GM18502 (cell line): ENCODE measurements around the gene PDLIM4.

Experiments used
- ATAC-seq: cut with Tn5 transposase; IDR thresholded peaks from one replicate; pipeline ENCODE4 v1.9.1; 2021; ENCODE audit warnings: mild to moderate bottlenecking; ENCODE audit not compliant: unreplicated experiment, poor library complexity

PDLIM4 gene

DNA sequence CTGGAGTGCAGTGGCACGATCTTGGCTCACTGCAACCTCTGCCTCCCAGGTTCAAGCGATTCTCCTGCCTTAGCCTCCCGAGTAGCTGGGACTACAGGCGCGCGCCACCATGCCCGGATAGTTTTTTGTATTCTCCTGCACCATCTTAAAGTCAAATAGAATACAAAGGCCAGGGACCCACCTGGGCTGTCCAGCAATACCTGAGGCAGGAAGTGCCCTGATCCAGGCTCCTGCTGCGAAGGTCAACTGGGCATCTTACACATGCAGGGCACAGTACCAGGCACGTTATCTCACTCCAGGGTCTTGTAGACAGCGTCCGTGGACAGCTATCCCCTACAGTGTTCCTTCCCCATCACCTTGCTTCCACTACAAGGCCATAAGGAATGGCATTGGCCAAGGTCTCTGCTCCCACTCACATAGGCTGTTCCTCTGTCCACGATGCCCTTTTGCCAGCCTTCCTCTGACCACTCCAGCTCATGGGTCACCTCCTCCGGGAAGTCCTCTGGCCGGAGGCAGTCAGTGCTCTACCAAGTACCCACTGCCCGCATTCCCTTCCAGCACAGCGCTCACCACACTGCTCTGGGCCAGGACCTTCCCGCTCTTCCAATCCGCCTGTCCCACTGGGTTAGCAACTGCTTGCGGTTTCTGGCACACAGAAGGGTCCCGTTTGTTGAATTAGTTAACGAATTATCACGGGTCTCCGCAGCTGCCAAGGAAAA lies 30.8 kb upstream of the PDLIM4 start:
- ATAC-seq, result no peak

DNA sequence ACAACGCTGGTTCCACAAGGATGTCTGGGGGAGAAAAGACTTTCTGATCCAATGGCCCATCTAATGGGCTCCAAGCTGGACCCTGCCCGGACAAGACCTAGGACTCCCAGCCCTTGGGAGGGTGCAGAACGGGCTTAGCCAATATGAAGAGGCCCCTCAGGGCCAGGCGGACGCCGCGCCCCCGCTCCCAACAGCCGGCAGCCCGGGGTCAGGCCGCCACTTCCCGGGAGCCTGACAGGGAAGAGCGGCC lies 30.3 kb upstream of the PDLIM4 start:
- no peak for ATAC-seq

DNA sequence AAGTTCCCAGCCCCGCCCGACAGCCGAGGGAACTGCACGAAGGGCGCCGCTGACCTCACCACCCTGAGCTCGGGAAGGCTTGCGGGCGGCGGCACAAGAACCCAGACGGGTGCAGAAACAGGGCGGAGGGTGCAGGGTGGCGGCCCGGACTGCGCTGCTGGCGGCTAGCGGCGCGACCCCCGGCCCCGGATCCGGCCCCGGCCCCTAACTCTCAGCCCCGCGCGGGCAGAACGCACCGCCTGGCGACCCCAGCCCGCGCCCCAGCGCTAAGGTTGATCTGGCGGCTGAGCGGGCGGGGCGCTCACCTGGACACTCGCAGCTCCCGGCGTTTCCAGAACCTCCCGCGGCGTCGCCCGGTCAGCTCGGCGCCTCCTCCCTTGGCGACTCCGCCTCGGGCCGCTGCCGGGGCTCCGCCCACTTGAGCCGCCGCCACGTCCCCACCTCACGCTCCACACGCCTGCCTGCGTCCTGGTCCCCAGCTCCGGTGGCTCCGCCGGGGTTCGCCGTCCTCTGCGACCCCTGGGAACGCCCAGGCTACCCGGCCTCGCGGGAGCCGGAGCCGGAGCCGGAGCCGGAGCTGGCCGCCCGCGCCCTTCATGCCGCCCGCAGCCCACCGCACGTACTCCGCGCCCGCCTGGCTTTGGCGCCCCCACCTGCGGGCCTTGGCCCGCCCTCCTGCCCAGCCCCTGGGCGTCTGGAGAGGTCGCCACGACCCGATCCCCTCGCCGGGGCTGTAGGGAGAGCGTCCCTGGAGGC lies 29.8 kb upstream of the PDLIM4 start, which contains the start of gene P4HA2:
Gene P4HA2 (minus strand): TSS at position 369 of the 756 bp plus-strand sequence. CDS start 9,227 bp downstream, outside the sequence.
- peak; percentile 93 for ATAC-seq

DNA sequence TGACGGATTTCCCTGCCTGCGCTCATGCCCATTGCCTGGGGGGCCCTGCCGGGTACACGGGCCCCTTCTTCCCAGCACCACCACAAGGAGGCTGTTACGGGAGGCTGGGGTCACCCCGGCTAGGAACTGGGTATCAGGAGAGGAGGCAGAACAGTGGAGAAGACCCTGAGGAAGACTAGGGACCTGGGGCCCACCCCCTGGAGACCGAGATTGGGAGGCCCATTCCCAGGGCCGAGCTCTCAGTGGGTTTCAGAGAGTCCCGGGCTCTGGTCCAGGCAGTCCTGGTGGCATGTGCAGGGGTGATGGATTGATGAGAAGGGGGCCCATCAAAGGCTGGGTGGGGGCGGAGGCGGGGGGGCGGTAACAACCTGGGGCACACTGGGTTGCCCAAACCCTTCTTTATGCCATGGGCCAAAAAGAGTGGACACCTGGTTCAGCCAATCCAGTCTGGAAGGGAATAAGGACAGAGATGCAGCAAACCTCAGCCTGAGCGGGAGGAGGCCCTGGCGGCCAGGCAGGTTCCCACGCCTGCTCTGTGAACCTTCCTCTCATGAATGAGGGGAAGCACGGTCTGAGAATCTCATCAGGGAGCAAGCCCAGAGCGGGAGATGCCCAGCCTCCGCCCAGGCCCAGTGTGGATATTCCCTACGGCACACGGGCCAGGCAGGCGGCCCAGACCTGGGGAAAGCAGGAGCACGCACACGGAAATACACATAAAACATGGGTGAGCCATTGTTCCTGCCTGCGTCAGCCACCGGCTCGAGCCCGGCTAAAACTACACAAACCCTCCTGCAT lies 29.1 kb upstream of the PDLIM4 start:
- ATAC-seq, result no peak

DNA sequence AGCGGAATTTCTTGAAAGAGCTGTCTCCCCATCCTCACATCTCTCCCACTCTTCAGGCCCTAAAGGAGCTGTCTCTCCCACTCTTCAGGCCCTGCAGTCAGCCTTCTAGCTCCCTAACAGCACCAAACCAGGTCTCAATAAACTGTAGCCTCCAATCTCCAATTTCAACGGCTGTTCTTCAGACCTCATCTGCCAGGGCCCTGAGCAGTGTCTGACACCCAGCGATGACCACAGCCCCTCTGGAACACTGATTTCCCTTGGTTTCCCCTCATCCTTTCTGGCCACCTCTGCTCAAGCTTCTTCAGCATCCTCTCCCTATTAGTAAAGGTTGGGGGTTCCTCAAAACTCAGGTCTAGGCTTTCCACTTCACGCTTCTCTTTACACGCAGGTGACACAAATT lies 28.3 kb upstream of the PDLIM4 start:
- no peak for ATAC-seq

DNA sequence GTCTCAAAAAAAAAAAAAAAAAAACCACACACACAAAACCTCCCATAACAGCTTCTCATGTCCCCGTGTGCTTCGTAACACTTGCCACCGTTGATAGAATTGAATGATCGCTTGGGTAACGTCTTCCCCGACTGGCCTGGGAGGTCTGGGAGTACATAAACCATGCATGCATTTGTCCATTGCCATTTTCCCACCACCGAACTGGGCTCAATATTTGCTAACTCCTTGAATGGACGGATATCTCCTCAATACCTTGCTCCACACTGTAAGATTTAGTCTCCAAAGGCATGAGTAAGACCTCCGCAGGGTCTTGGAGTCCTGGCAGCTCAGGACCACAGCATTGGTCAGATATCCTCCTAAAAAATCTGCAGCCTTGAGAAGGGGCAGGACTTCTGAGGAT lies 26.6 kb upstream of the PDLIM4 start:
- no peak for ATAC-seq

DNA sequence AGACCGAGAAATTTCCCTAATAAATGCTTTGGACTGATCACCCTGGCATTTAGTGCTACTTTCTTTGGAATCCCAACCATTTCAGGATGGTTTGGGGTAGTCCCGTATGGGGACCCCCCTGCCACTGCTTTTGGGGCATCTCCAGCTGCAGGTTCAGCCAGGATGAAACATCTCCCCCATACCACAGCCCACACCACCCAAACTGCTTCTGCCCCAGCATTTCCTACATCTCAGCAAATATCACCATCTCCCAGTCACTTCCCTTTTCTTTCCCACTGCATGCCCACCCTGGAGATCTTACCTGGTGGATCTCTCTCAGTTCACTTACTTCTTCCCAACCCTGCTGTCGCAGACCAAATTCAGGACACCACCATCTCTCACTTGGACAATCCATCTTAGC lies 25.0 kb upstream of the PDLIM4 start:
- ATAC-seq, result no peak

DNA sequence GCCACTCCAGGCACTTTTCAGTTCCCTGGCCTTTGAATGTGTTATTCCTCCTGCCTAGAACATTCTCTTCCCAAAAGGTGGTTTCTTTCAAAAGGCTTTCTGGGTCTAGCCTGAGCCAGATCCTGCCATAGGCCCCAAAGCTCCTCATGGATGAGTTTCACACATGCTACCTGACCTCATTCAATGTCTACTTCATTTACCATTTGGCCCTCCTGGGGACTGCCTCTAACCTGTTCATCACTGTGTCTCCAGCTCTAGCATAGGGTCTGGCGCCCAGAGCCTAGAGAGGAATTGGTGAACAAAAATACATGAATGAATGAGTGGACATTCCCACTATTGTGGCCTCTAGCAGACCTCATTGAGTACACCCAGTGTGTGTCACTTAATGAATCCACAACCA lies 24.4 kb upstream of the PDLIM4 start:
- ATAC-seq, result no peak

DNA sequence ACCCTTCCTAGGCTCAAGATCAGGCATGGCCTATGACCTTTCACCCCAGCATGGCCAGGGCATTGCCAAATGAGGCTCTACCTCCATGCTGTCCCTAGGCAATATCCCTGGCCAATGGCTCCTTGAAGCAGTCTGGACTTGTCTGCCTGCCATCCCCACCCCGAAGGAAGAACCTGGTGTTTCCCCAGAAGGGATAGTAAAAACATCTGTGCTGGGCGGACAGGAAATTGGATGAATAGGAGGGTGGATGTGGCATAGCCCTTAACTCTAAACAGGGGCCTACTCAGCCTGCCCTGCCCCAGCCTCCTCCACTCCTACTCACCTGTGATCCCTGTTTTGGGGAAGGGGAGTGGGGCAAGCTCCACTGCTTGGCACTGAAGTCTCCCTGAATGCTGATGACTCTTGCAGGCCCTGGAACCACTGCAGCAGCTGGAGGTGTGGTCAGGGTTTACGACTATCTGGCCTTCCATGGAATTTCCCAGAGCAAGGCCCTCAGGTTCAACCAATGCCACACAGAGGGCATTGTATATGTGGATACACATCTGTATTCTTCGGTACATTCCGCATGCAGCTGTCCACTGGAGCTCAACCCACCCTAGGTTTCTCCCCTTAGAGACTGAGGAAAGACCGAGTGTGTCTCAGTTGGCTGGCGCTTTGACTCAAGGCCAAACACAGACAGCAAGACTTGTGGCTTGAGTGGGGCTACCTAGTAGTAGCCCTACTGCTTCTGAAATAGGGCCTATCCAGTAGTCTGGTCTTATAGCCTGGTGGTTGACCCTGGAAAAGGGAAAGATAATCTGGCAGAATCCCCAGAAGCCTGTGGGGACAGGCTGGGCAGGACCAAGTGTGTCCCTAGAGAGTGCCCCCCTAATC lies 23.4 kb upstream of the PDLIM4 start:
- ATAC-seq, result no peak

DNA sequence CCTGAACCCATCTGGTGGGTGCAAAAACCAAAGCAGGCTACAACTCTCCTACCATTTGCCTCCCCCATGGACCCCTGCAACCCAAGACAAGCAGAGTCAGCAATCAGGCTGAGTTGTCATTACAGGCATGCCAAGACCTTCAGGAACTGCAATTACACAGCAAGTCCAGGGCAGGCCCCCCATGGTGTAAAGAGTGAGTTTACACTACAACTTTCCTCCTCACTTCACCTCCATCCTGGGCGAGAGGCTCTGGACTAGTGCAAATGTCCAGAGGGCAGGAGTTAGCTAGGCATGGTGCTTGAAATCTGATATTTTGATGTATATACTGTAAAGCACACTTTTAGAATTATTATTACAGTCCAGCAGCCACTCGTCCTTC lies 22.8 kb upstream of the PDLIM4 start:
- no peak for ATAC-seq

DNA sequence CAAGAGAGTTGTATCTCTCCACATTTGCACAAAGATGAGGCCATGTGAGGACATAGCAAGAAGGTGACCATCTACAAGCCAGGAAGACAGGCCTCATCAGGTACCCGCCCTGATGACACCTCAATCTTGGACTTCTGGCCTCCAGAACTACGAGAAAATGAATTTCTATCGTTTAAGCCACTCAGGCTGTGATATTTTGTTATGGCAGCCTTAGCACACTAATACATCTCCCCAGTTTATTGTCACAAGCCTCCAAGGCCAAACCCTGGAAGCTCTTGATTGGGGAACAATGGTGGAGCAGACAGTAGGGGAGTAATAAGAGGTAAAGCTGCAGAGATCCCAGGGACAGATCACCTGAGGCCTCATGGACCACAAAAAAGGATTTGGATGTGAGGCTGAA lies 22.2 kb upstream of the PDLIM4 start:
- ATAC-seq, result no peak

DNA sequence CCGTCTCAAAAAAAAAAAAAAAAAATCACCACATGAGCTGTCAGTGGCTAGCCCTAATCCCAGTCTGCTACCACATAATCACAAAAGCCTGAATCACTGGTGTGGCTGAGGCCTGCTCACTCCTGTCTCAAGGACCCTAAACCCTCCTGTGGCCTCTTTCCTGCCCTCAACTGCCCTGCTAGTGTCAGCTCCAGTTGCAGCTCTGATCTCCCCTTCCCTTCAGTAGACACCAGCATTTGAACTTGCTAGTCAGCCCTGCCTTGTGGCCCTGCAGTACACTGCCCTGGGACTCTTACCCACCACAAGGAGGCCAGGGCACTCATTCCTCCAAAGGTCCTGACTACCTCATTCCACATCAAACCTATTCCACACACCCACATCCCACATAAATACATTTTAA lies 20.4 kb upstream of the PDLIM4 start:
- no peak for ATAC-seq

DNA sequence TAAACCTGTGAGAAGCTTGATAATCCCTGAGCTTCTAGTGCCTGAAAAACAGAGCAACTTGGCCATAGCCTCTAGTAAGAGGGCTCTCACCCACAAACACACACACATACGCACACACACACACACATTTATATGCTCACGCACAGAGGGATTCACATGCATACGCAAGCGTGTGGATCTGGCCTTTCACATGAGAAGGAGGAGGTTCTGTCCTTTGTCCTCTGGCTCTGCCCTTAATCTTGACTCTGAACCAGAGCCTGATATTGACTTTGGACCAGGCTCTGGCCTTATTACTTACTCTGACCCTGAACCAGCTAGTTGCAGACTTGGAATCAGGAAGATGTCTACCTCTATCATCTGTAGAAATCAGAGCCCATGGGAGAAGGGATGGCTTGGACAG lies 19.8 kb upstream of the PDLIM4 start:
- ATAC-seq, result no peak

DNA sequence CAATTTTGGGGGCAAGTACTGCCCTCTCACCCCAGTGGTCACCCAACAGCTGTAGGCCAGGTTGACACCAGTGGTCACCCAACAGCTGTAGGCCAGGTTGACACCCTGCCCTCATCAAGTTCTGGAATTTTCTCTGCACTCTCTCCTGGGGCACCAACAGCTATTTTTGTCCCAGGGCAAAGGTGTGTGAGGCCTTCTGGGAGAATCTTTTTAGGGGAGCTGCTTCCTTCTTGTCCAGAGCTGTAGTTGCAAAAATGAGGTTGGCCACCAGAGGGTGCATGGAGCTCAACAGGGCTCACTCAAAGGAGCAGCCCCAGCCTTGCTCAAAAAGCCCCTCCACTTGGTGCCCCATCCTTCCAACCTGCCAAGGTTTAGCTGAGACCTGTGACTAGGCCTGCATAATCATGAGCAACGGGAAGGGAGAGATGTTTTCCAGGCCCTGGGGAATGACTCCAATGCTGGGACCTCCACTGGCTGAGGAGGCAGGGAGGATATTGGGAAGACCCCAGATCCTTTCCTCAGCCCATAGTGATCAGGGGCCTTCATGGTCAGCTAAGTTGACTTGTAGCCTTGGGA lies 19.2 kb upstream of the PDLIM4 start:
- ATAC-seq, result peak; percentile 91

DNA sequence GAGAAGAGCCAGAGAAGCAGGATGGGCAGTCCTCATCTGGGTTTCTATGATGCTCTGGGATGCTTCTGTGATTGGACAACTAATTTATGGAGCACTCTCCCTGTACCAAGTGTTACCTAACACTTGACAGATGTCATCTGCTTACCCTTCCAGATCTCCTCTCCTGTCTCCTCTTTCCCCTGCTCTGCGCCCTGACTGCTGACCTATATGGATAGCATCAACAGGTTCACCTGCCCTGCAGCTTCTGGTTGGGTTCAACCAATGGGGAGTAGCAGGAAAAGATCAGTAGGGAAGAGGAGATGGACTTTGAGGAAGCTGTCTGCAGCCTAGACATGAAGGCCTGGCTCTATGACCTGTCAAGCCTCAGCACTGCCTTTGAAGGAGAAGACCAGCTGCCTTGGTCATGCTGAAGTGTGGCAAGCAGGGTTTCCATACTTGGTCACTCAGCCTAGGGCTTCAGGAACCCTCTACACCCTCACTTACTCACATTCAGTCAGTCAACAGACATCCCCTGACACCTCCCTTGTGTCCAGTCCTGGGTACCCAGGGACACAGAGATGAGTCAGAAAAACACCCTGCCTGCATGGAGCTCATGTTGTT lies 18.5 kb upstream of the PDLIM4 start:
- no peak for ATAC-seq

DNA sequence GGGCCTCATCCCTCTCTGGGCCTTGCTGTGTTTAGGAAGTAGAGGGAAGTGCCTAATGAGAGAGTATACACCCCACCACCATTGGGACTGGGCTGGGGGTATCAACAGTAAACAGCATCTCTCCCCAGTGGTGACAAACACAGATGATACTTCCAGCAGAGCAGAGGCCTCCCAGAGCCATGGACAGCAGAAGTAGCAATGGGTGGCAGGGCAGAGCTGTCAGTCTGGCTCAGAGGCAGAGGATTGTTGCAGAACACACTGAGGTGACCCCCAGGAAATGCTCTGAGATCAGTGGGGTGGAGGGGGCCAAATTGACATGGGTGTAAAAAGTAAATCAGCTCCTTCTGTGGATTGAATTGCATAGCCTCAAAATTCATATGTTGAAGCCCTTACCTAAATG lies 17.7 kb upstream of the PDLIM4 start:
- ATAC-seq, result no peak

DNA sequence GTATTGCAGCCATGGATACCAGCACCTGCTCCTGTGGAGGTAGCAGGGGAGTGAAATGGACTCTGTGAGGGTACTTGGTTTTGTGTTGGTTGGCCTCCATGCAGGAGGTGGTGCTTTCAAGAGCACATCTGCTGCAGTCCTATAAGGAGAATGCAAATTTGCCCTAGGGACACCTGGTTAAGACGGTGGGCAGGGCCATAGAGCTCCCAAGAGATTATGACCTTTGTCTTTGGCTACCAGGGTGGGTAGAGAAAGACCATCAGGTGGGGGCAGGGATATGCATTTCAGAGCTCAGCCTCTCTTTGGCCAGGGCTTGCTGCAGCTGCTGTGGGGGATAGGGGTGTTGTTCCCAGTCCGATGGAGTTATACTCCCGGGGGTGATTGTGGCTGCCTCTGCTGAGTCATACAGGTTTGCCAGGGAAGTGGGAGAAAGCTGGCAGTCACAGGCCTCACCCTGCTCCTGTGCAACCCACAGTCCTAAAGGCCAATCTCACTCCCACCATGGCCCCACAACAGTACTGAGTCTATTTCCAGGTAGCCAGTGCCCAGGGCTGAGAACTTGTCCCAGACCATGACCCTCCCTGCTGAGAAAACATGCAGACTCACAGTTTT lies 14.0 kb upstream of the PDLIM4 start:
- ATAC-seq, result no peak

DNA sequence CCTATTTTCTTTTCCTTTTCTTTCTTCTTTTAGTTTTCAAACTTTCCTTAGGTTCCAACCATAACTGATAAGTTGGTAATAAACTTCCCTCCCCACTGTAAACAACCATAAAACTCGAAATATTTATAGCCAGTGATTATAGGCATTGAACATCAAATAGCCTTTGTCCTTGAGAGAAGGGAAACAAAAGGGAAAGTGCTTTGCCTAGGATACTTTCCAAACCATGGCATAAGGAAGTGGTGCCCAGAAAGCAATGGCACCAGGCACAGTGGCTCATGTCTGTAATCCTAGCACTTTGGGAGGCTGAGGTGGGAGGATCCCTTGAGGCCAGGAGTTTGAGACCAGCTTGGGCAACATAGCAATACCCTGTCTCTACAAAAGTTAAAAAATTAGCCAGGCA lies 11.9 kb upstream of the PDLIM4 start:
- ATAC-seq, result no peak

DNA sequence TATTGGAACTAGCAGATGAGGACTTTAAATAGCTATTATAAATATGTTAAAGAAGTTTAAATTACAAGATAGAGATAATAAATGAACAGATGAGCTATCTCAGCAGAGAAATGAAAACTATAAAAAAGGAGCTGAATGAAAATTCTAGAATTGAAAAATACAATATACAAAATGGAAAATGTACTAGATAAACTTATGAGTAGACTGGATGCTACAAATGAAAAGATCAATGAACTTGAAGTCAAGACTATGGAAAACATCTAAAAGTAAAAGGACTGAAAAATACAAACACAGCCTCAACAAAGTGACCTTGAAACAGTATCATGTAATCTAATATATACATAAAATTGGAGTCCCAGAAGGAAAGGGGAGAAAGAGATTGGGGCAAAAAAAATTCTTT lies 10.7 kb upstream of the PDLIM4 start:
- ATAC-seq, result no peak
